Psoas muscle (tissue), 8 donors: ENCODE data around the gene MVK. TPM values are rescaled to one million over a fixed set of nuclear protein-coding genes. Genes with fewer than 3 reads are reported as not detected.

Experiments
- ATAC-seq, 4 donors: fragments of 200-7000 bp; cut with Tn5 transposase; one replicate each; pipeline ENCODE4 v1.9.1; 2020; ENCODE audit warnings: moderate library complexity in 3 of 4, mild to moderate bottlenecking in 2 of 4
- DNase-seq, 2 donors: peaks; one replicate each; pipeline ENCODE4 v3.0.0-alpha.2; 2020
- H3K27ac ChIP-seq: fragments of 200-600 bp; one replicate; pipeline ENCODE4 v1.8.0; 2022
- H3K27me3 ChIP-seq, 3 donors: fragments of 200-600 bp in 1 of 3; one replicate each; pipeline versions ENCODE4 v1.6.1 to v1.8.0; 2013 to 2022; ENCODE audit warnings: low read length in 2 of 3, mild to moderate bottlenecking in 2 of 3, moderate library complexity in 1 of 3; ENCODE audit not compliant: insufficient read depth in 3 of 3
- H3K36me3 ChIP-seq, 2 donors: fragments of 200-600 bp in 1 of 2; one replicate each; pipeline versions ENCODE4 v1.6.1 to v1.8.0; 2013 to 2022; ENCODE audit warnings: low read depth in 1 of 2, mild to moderate bottlenecking in 1 of 2, moderate library complexity in 1 of 2; ENCODE audit not compliant: insufficient read depth in 1 of 2
- H3K4me1 ChIP-seq: fragments of 200-600 bp; one replicate; pipeline ENCODE4 v1.8.0; 2022
- H3K4me3 ChIP-seq: fragments of 200-600 bp; one replicate; pipeline ENCODE4 v1.8.0; 2022; ENCODE audit warnings: mild to moderate bottlenecking
- H3K9me3 ChIP-seq: fragments of 200-600 bp; one replicate; pipeline ENCODE4 v1.8.0; 2022
- CTCF ChIP-seq: fragments of 200-600 bp; IDR thresholded peaks from one replicate; pipeline ENCODE4 v1.8.0; 2022; ENCODE audit warnings: antibody characterized with exemption
- WGBS, 3 donors: extraction: QIAGEN DNeasy Blood & Tissue Kit; methylation state at CpG; one replicate each; pipeline versions ENCODE4 v1.1.6 to v1.1.7; 2013; 5-methylcytosine and 5-hydroxymethylcytosine counted together
- intact Hi-C, 2 donors: fragments of 100-400 bp; cut with DNase I; formaldehyde crosslinking; loops; one replicate each; pipeline versions ENCODE4 v1.11.0 to v1.14.2; 2022
- polyA plus RNA-seq, 3 donors: library from polyadenylated mRNA; stranded (reverse); fragments of 200-250 nt; gene quantifications; one replicate each; pipeline ENCODE4 v1.2.3, GENCODE V29; 2013
- total RNA-seq, 4 donors: library from RNA; stranded (reverse); fragmentation: NEBNext Ultra II Directional in 2 of 4; extraction: Animal tissue kit (Norgen Biotek cat#: 25700) in 2 of 4; gene quantifications; one replicate each; pipeline versions ENCODE4 v1.2.1 to v1.2.4, GENCODE V29; 2021 to 2023
- donor health status: healthy with polysubstance abuse.
- donor health status: DM: no; HTN: no; CAD: no; lungs with moderate emphysema.
- donor health status: Bipolar disorder and iron deficiency.
- donor health status: healthy.
- donor health status: DM: yes; HTN: yes; CAD: no.
- donor health status: DM: no; HTN: no; CAD: no.
- donor health status: DM: no; HTN: no; CAD: no.
- donor health status: DM: yes; HTN: yes; CAD: no.

The MVK gene
- total and polyA plus RNA-seq, 7 donors: 6.4 to 11.4 (median 9.7) TPM

GRCh38 chr12:109563291-109564284 is 10.0 kb upstream of the MVK start:
- Histone ChIP-seq H3K4me3 (no peak overlapping the region), H3K4me1 (no peaks in the 10 kb centered on the region), H3K27ac (peak overlapping the region; percentile 3), H3K36me3 (peaks cover 0 to 88% of the 10 kb centered on the region in 2 donors), H3K27me3 (no peaks in the 10 kb centered on the region), H3K9me3 (no peaks in the 10 kb centered on the region)
- intact Hi-C loops: no loop called here
- ATAC-seq (peak in 3 of 4 donors; percentile 29 to 53 (median 36)), DNase-seq (peak in 1 of 2 donors; percentile 62)
- TF ChIP-seq CTCF: no peak
- 78 to 83% (median 78%) methylated on average over 30 of the region's 30 CpGs for whole genome bisulfite sequencing, 3 donors

DNA sequence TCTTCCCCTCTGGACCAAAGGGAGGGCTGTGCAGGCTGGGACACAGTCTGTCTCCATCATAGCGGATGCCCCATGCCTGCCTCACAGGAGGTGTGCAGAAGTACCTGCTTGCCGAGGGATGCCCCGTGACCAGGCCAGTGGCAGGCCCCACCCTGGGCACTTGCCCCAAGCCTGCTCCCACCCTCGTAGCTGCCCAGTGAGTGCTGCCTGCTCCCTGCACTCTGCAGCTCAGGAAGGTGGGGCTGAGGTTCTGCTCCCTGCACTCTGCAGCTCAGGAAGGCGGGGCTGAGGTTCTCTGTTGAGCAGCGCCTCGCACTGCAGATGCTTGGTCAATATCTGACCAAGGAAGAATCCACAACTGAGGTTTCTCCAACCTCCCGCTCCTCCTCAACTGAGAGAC is 7.2 kb upstream of the MVK start:
- 92 to 96% (median 93%) methylated on average over 8 of the region's 8 CpGs for WGBS, 3 donors
- Histone ChIP-seq H3K9me3 (no peaks in the 10 kb centered on the region), H3K4me3 (no peak overlapping the region), H3K27me3 (no peaks in the 10 kb centered on the region), H3K27ac (no peak overlapping the region), H3K4me1 (no peaks in the 10 kb centered on the region), H3K36me3 (peaks cover 0 to 100% of the 10 kb centered on the region in 2 donors)
- no peak for ATAC-seq
- no peak for DNase-seq
- TF ChIP-seq CTCF: no peak
- intact Hi-C loops: no loop called here

DNA sequence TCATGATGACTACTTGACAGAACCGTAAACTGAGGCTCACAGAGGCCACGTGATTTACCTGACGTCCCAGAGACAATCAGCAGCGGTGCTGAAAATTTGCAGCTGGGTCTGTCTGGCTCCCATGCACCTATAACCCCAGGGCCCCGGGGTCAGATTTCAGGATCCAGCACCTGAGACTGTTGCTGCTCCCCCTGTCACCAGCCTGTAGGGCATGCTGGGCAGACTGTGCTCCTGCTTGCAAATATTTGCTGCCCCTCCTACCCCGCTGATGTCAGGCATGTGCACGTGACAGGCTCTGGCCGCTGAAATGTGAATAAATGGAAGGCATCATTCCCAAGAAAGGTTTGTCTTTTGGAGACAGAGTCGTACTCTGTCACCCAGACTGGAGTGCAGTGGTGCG is 6.3 kb upstream of the MVK start:
- H3K4me1 ChIP-seq: peaks cover under 1% of the 10 kb centered on the region
- no peaks in the 10 kb centered on the region for H3K27me3 ChIP-seq
- peaks cover 0 to 96% of the 10 kb centered on the region in 2 donors for H3K36me3 ChIP-seq
- H3K27ac ChIP-seq: no peak overlapping the region
- no peak overlapping the region for H3K4me3 ChIP-seq
- H3K9me3 ChIP-seq: no peaks in the 10 kb centered on the region
- WGBS, 3 donors: 87 to 91% (median 89%) methylated on average over 10 of the region's 10 CpGs
- DNase-seq (no peak), ATAC-seq (no peak)
- no peak for TF ChIP-seq CTCF
- intact Hi-C loops: no loop called here

DNA sequence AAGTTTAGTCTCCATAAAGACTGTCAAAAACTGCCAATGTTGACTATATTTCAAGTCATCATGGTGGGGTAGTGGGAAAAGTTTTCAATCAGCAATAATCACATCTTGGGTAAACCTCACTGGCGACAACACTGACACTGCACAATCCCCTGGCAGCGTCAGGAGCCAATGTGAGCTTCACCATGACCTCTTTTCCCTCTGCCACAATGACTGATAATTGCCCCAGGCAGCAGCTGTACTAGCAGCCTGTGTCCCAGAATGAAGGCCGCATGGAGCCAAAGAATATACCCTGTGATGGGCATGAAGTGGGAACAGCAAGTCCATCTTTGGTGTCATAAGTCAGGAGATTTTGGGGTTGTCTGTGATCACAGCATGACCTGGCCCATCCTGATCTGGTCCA is 5.6 kb upstream of the MVK start:
- 73 to 94% (median 74%) methylated on average over 3 of the region's 3 CpGs for WGBS, 3 donors
- intact Hi-C loops: no loop called here
- ATAC-seq (no peak), DNase-seq (no peak)
- Histone ChIP-seq H3K9me3 (no peaks in the 10 kb centered on the region), H3K4me3 (no peak overlapping the region), H3K36me3 (peaks cover 0 to 89% of the 10 kb centered on the region in 2 donors), H3K27me3 (no peaks in the 10 kb centered on the region), H3K4me1 (peaks cover 7% of the 10 kb centered on the region), H3K27ac (no peak overlapping the region)
- TF ChIP-seq CTCF: no peak
